ENCODE results near the gene KCNJ8.
"Not testable (repeated sequence)": the region's sequence is repeated elsewhere in the genome, so short reads cannot be mapped to it uniquely, and the experiment has no call there.

The KCNJ8 gene

GRCh38 chr12:21774358-21775132 lies at the start of gene KCNJ8:
KCNJ8 (minus strand) TSS chr12:21774706; CDS start chr12:21773616, 1,090 bp downstream.
- no peak for DNase-seq

- DNase-seq, result no peak
Measured at GRCh38 chr12:21823581-21823980, 49.1 kb upstream of the KCNJ8 start.

GRCh38 chr12:21819678-21820077 lies 45.2 kb upstream of the KCNJ8 start:
- DNase-seq, result no peak

- no peak for DNase-seq
Measured at GRCh38 chr12:21819236-21819635, 44.7 kb upstream of the KCNJ8 start.

GRCh38 chr12:21818627-21819026 lies 44.1 kb upstream of the KCNJ8 start:
- DNase-seq, result no peak

GRCh38 chr12:21815306-21816062 lies 41.0 kb upstream of the KCNJ8 start:
- DNase-seq, result no peak

GRCh38 chr12:21814814-21815213 lies 40.3 kb upstream of the KCNJ8 start:
- DNase-seq, result no peak

GRCh38 chr12:21814327-21814726 lies 39.8 kb upstream of the KCNJ8 start:
- DNase-seq, result no peak

GRCh38 chr12:21813751-21814150 lies 39.2 kb upstream of the KCNJ8 start:
- no peak for DNase-seq

- DNase-seq, result no peak
Measured at GRCh38 chr12:21813125-21813524, 38.6 kb upstream of the KCNJ8 start.

- not testable (repeated sequence) for DNase-seq
Measured at GRCh38 chr12:21812340-21812739, 37.8 kb upstream of the KCNJ8 start.

GRCh38 chr12:21809100-21809499 lies 34.6 kb upstream of the KCNJ8 start:
- no peak for DNase-seq

- DNase-seq, result no peak
Measured at GRCh38 chr12:21806255-21806654, 31.7 kb upstream of the KCNJ8 start.

GRCh38 chr12:21801522-21802288 lies 27.2 kb upstream of the KCNJ8 start:
- DNase-seq, result no peak

GRCh38 chr12:21800011-21800410 lies 25.5 kb upstream of the KCNJ8 start:
- no peak for DNase-seq

GRCh38 chr12:21797539-21797938 lies 23.0 kb upstream of the KCNJ8 start:
- DNase-seq, result no peak

- DNase-seq, result no peak
Measured at GRCh38 chr12:21795648-21796328, 21.3 kb upstream of the KCNJ8 start.

GRCh38 chr12:21794807-21795595 lies 20.5 kb upstream of the KCNJ8 start:
- DNase-seq, result not testable (repeated sequence)

GRCh38 chr12:21789687-21790086 lies 15.2 kb upstream of the KCNJ8 start:
- not testable (repeated sequence) for DNase-seq

GRCh38 chr12:21788089-21788983 lies 13.8 kb upstream of the KCNJ8 start:
- no peak for DNase-seq

GRCh38 chr12:21786041-21786531 lies 11.6 kb upstream of the KCNJ8 start:
- DNase-seq, result no peak
